Activated gamma-delta T cell (primary cell): ENCODE results near the gene CALML3.
"Not testable (repeated sequence)": the region's sequence is repeated elsewhere in the genome, so short reads cannot be mapped to it uniquely, and the experiment has no call there.

Source experiments
- DNase-seq: peaks from one replicate; lab custom pipeline; 2025; lab: John Stamatoyannopoulos, UW
- total RNA-seq, 2 donors: gene quantifications; one replicate each; lab custom pipeline; 2026; lab: John Stamatoyannopoulos, UW

CALML3 gene
- 0 reads per million in 2 donors for total RNA-seq

DNA sequence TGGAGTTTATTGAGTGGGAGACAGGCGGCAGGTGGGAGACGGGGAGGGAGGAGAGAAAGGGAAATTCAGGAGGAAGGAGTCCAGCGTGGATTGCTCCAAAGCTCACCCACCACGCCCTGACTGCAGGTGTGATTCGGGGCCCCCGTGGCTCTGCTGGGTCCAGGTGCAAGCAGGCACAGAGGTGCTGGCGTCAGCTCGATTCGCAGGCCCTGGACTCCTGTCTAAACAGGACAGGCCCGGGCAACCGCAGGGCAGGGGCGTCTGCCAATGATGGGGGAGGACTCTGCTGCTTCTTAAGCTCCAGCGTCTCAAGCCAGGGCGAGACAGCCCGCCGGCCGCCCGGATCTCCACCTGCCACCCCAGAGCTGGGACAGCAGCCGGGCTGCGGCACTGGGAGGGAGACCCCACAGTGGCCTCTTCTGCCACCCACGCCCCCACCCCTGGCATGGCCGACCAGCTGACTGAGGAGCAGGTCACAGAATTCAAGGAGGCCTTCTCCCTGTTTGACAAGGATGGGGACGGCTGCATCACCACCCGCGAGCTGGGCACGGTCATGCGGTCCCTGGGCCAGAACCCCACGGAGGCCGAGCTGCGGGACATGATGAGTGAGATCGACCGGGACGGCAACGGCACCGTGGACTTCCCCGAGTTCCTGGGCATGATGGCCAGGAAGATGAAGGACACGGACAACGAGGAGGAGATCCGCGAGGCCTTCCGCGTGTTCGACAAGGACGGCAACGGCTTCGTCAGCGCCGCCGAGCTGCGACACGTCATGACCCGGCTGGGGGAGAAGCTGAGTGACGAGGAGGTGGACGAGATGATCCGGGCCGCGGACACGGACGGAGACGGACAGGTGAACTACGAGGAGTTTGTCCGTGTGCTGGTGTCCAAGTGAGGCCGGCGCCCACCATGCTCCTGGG, at the start of gene CALML3:
Gene CALML3 (plus strand): TSS at position 321 of the 920 bp plus-strand sequence. CDS start 125 bp downstream, at position 446.
- no peak for DNase-seq

- DNase-seq = not testable (repeated sequence)
Measured at GRCh38 chr10:5475088-5475487, 49.7 kb upstream of the CALML3 start.

- not testable (repeated sequence) for DNase-seq
Measured at GRCh38 chr10:5475974-5476807, 48.6 kb upstream of the CALML3 start.

DNA sequence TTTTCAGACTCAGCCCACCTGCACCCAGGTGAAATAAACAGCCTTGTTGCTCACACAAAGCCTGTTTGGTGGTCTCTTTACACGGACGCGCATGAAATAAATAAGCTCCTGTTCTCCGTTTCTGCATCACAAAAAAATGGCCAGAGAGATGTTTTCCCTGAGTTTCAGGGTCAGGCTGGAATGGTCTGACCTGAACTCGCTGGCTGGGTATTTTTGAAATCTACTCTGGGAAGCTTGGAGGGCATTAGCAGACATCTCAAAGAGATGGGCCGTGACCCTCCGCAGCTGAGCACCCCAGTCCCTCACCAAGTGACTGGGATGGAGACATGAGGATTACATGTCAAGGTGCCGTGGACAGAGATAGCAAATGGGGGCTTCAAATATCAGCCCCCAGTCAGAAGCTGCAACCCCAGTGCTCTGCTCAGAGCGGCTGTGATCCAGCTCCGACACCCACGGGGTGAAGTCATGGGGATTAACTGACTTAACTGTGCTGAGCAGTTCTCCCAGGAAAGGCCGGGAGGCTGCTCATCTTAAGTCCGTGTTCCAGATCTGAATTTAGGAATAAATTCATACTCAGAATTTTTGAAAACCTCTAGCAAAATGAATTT, 47.7 kb upstream of the CALML3 start:
- no peak for DNase-seq

GRCh38 chr10:5477948-5478693, 46.6 kb upstream of the CALML3 start:
- DNase-seq = no peak

- no peak for DNase-seq
Measured at GRCh38 chr10:5478694-5479305, 46.0 kb upstream of the CALML3 start.

DNA sequence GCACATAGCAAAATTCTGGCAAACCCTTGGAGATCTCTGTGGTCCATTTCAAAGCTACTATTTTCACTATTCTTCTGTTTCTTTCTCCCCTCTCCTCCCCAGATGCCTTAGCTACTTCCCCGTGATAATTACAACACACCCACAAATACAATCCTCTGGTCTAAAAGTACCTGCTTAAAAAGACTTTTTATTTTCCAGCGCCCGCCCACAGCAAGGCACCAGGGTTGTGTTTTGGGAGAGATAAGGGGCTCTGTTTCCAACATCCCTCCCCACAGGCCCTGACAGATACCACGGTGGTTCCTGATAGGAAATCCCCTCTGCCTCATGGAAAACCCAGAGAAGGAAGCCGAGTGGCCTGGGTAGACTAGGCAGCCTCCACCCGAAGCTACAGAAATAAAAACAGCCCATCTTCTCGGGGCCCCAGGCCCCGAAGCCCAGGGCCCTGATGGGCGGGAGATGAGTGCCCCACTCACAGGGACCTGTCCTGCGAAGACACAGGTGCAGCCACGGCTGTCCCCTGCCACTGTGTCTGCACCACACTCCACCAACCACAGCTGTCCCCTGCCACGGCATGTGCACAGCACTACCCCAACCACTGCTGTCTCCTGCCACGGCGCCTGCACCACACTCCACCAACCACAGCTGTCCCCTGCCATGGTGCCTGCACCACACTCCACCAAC, 45.1 kb upstream of the CALML3 start:
- no peak for DNase-seq

DNA sequence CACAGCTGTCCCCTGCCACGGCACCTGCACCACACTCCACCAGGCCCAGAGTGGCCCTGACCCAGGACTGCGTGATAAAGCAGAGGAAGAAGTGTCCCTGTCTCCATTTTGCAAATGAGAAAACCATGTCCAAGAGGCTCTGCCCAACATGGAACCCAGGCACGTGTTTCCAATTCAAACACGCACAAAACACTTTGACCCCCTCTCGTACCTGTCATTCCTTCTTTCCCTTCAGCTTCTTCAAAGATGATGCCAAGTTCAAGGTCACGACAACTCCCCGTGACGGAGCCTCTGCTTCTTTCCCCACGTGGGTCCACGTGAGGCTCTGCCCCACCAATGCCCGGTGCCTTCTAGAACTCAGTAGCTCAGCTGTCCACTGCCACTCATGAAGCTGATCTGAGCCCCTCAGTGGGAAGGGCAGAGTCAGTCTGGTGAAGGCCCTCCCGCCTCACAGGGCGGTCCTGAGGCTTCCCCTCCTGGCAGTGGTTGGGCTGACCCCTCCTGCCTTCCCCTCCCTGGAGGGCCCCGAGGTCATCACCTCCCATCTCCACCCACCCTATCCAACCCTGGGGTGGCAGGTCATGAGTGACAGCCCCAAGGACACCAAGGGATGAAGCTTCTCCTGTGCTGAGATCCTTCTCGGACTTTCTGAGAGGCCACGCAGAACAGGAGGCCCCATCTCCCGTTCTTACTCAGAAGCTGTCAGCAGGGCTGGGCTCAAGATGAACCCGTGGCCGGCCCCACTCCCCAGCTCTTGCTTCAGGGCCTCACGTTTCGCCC, 44.4 kb upstream of the CALML3 start:
- no peak for DNase-seq

GRCh38 chr10:5481121-5481520, 43.6 kb upstream of the CALML3 start:
- no peak for DNase-seq

- no peak for DNase-seq
Measured at GRCh38 chr10:5482016-5482415, 42.7 kb upstream of the CALML3 start.

GRCh38 chr10:5484205-5484604, 40.6 kb upstream of the CALML3 start:
- DNase-seq = no peak

- no peak for DNase-seq
Measured at GRCh38 chr10:5485290-5485689, 39.5 kb upstream of the CALML3 start.

DNA sequence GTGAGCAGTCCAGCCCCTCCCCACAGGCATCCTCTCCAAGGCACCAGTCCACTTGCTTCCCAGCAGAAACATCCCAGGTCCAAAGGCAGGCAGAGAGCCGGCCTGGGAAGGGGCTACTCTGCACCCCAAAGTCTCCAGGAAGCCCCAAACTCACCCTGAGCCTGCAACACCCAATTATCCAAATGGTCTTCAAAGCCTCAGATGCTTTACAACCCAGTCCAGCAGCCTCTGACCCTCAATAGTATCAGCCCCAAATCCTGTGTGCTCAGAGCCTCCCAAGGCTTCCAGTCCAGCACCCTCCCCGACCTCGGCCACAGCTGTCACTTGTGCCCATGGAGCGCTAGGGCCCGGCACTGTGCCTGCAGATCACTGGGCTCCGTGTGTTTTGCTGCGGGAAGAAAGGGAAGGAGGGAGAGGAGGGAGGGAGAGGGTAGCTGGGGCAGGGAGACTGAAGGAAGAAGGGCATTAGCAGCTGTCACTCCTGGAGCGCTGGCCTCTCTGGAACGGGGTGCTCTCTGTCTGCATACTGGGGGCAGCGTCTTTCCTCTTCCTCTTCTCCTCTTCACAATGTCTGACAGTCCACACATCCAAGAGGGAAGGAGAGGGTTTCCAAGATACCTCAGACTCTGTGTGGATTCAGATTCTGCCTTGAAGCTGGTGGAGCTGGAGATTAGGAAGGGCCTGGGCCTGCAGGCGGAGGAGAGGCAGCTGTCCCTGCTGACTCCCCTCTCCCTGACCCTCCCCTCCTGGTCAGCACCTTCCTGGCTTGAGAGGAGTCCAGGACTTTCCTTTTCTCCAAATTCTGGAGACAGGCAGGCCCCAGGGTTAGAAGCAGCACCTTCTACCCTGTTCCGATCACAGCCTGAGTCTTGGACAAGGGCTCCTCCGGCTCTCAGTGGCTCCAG, 38.6 kb upstream of the CALML3 start:
- no peak for DNase-seq

- no peak for DNase-seq
Measured at GRCh38 chr10:5486853-5487235, 37.9 kb upstream of the CALML3 start.

DNA sequence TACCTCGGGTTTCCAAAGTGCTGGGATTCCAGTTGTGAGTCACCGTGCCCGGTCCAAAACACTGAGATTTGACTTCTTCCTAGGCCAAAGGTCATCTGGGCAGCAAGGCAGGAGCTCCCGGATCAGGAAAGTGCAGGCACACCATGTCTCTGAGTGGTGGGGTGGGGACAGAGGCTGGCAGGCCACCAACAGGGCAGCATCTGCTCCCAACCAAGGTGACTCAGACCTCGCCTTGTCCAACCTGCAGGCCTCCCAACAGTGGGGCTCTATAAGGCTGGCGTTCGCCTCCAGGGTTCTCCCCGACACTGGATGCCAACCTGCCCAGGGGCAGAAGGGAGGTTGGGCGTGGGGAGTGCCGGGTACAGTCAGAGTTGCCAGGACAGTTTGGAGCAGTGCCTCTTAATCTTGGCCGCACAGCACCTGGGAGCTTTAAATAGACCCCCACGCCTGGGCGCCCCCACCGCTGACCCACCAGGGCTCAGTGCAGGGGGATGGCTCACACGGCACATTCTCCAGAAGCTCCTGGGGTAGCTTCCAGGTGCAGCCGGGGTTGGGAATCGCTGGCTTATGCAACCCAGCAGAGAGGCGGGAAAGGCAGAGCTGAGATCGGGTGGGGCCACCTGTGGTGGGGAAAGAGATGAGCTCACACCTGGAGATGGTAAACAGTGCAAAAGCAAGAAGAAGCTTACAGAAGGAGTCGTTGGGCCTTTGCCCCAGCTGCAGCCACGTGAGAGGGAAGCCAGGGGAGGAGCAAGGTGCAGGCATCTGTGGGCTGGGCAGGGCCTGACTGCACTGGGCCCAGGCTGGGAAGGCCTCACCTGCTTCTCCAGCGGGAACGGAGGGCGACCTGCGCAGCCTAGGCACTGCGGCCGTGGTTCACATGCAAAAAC, 36.2 kb upstream of the CALML3 start:
- DNase-seq = no peak

DNA sequence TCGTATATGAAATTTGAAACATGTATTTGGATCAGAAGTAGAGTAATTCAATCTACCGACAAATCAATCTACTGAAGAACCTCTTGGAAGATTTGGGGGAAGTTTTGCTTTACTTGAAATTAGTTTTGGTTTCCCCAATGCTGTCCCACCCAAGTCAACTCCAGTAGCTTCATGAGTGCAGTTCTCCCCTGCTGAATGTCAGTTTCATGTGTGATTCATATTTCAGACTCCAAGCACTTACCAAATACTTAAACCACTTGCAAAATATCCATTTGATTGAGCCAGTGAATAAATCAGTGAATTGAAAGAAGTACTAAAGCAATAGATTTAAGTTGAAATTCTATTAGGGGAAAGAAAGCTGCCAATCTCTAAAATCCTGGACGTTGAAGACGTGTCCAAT, 34.7 kb upstream of the CALML3 start:
- DNase-seq = no peak

DNA sequence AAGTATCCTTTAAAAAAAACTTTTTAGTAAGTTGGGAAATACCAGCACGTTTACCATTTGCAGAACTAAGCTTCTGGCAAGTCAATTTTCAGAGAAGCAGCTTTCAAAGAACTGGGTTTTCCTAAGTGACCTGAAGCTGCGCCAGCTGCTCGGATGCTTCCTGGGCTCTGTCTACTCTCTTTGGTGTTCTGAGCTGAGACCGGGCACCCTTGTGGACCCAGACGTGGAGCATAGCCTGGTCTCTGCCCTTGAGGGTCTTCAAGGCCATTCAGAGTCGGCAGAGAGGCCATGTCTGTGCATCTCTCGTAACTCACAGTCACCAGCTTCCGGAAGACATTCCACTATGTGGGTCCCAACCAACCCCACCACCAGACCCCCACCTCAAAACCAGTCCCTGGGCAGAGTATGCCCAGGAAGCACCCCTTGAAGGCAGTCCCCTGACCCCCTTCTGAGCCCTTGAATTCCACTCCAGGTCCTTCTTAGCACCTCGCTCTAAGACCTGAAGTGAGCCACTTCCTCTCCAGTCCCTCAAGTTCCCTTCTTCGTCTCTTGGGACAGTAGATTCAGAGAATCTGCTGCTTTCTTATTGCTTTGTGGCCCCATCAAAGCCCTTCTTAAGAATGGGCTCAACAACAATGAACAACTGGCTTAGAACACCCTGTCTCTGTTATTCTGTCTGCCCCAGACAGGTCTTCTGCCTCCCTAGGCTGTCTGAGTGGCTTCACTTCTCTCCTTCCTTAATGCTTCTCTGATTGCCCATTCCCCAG, 33.9 kb upstream of the CALML3 start:
- DNase-seq = no peak
